ENCODE results near the gene MBNL3.

- no peak for TF ChIP-seq EP300 (IDR thresholded peaks at IDR 0.05)
- TF ChIP-seq CTCF (IDR thresholded peaks at IDR 0.05) = no peak
These were observed 8.1 kb downstream of the MBNL3 start for GRCh38 chrX:132480581-132481203.
